ENCODE data around the gene GTF2A1L.

The GTF2A1L gene

GRCh38 chr2:48709096-48710034, 91.7 kb downstream of the GTF2A1L start:
- H3K4me1 ChIP-seq (ENCODE audit: insufficient read depth, low read length, severe bottlenecking), result no peaks in the 10 kb centered on the region
- H3K4me2 ChIP-seq (ENCODE audit: low read length), result no peak overlapping the region
- H3K79me2 ChIP-seq (ENCODE audit: insufficient read depth, low read length), result no peaks in the 10 kb centered on the region
- H3K27ac ChIP-seq (ENCODE audit: low read depth, low read length, poor library complexity, severe bottlenecking), result no peak overlapping the region
- H3K9me3 ChIP-seq (ENCODE audit: low read length), result no peaks in the 10 kb centered on the region
- H3K27me3 ChIP-seq (ENCODE audit: insufficient read depth, low read length), result peaks cover 3% of the 10 kb centered on the region; the same call in 1 of the 2 replicates
- no peaks in the 10 kb centered on the region for H3K9me2 ChIP-seq (ENCODE audit: low read depth, low read length)
- TF ChIP-seq EZH2 (IDR thresholded peaks at IDR 0.05; ENCODE audit: borderline replicate concordance, low read length), result no peak
- TF ChIP-seq, protein P1, sequence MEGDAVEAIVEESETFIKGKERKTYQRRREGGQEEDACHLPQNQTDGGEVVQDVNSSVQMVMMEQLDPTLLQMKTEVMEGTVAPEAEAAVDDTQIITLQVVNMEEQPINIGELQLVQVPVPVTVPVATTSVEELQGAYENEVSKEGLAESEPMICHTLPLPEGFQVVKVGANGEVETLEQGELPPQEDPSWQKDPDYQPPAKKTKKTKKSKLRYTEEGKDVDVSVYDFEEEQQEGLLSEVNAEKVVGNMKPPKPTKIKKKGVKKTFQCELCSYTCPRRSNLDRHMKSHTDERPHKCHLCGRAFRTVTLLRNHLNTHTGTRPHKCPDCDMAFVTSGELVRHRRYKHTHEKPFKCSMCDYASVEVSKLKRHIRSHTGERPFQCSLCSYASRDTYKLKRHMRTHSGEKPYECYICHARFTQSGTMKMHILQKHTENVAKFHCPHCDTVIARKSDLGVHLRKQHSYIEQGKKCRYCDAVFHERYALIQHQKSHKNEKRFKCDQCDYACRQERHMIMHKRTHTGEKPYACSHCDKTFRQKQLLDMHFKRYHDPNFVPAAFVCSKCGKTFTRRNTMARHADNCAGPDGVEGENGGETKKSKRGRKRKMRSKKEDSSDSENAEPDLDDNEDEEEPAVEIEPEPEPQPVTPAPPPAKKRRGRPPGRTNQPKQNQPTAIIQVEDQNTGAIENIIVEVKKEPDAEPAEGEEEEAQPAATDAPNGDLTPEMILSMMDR (IDR thresholded peaks at IDR 0.05; ENCODE audit: low read length), result no peak
- H4K20me1 ChIP-seq (ENCODE audit: insufficient read depth, low read length), result no peaks in the 10 kb centered on the region
- H2AFZ ChIP-seq (ENCODE audit: low read length), result no peak overlapping the region
- no peaks in the 10 kb centered on the region for H3F3A ChIP-seq (ENCODE audit: insufficient read depth, low read length)
- no peak overlapping the region for H3K9ac ChIP-seq (ENCODE audit: low read length)
- H3K36me3 ChIP-seq (ENCODE audit: insufficient read depth, low read length), result no peaks in the 10 kb centered on the region
- H3K4me3 ChIP-seq (ENCODE audit: low read depth, low read length, poor library complexity, severe bottlenecking), result no peak overlapping the region

GRCh38 chr2:48711343-48711742, 93.7 kb downstream of the GTF2A1L start:
- Histone ChIP-seq H3K79me2 (ENCODE audit: insufficient read depth, low read length) (no peaks in the 10 kb centered on the region), H3K9ac (ENCODE audit: low read length) (no peak overlapping the region), H3K27me3 (ENCODE audit: insufficient read depth, low read length) (peaks cover 3% of the 10 kb centered on the region; the same call in 1 of the 2 replicates), H3K4me1 (ENCODE audit: insufficient read depth, low read length, severe bottlenecking) (no peaks in the 10 kb centered on the region), H3K9me2 (ENCODE audit: low read depth, low read length) (no peaks in the 10 kb centered on the region), H4K20me1 (ENCODE audit: insufficient read depth, low read length) (no peaks in the 10 kb centered on the region), H3K4me2 (ENCODE audit: low read length) (no peak overlapping the region), H3K27ac (ENCODE audit: low read depth, low read length, poor library complexity, severe bottlenecking) (no peak overlapping the region), H3K36me3 (ENCODE audit: insufficient read depth, low read length) (no peaks in the 10 kb centered on the region), H3F3A (ENCODE audit: insufficient read depth, low read length) (no peaks in the 10 kb centered on the region), H3K9me3 (ENCODE audit: low read length) (no peaks in the 10 kb centered on the region), H2AFZ (ENCODE audit: low read length) (no peak overlapping the region), H3K4me3 (ENCODE audit: low read depth, low read length, poor library complexity, severe bottlenecking) (no peak overlapping the region)
- TF ChIP-seq, protein P1 (IDR thresholded peaks at IDR 0.05; ENCODE audit: low read length), result no peak
- TF ChIP-seq EZH2 (IDR thresholded peaks at IDR 0.05; ENCODE audit: borderline replicate concordance, low read length), result no peak

GRCh38 chr2:48712151-48712550, 94.5 kb downstream of the GTF2A1L start:
- Histone ChIP-seq H3K27ac (ENCODE audit: low read depth, low read length, poor library complexity, severe bottlenecking) (no peak overlapping the region), H3K79me2 (ENCODE audit: insufficient read depth, low read length) (no peaks in the 10 kb centered on the region), H3K9me2 (ENCODE audit: low read depth, low read length) (no peaks in the 10 kb centered on the region), H3K9me3 (ENCODE audit: low read length) (no peaks in the 10 kb centered on the region), H2AFZ (ENCODE audit: low read length) (no peak overlapping the region), H3K36me3 (ENCODE audit: insufficient read depth, low read length) (no peaks in the 10 kb centered on the region), H3K27me3 (ENCODE audit: insufficient read depth, low read length) (peaks cover 3% of the 10 kb centered on the region; the same call in 1 of the 2 replicates), H3K4me3 (ENCODE audit: low read depth, low read length, poor library complexity, severe bottlenecking) (no peak overlapping the region), H3F3A (ENCODE audit: insufficient read depth, low read length) (no peaks in the 10 kb centered on the region), H3K4me2 (ENCODE audit: low read length) (no peak overlapping the region), H3K9ac (ENCODE audit: low read length) (no peak overlapping the region), H3K4me1 (ENCODE audit: insufficient read depth, low read length, severe bottlenecking) (no peaks in the 10 kb centered on the region), H4K20me1 (ENCODE audit: insufficient read depth, low read length) (no peaks in the 10 kb centered on the region)
- TF ChIP-seq, protein P1 (IDR thresholded peaks at IDR 0.05; ENCODE audit: low read length), result no peak
- no peak for TF ChIP-seq EZH2 (IDR thresholded peaks at IDR 0.05; ENCODE audit: borderline replicate concordance, low read length)
